ENCODE data around the gene CDYL. TPM values are rescaled to one million over a fixed set of nuclear protein-coding genes. Genes with fewer than 3 reads are reported as not detected.

CDYL gene
- total and polyA plus RNA-seq, 2 donors = 10.4 to 56.0 TPM

GRCh38 chr6:4974962-4975361, 198.8 kb downstream of the CDYL start:
- Histone ChIP-seq H3K27ac (ENCODE audit: low read depth in 1 of 2, low read length in 1 of 2) (no peak overlapping the region), H3K27me3 (ENCODE audit: control insufficient read depth in 2 of 2, insufficient read depth in 1 of 2, low read length in 1 of 2) (no peaks in the 10 kb centered on the region)
- 91% methylated on average over 8 of the region's 8 CpGs for WGBS

GRCh38 chr6:4975506-4975905, 199.3 kb downstream of the CDYL start:
- no peaks in the 10 kb centered on the region for H3K4me1 ChIP-seq (ENCODE audit: control insufficient read depth in 2 of 2, insufficient read depth in 2 of 2, low read length in 2 of 2)
- H3K27me3 ChIP-seq (ENCODE audit: control insufficient read depth in 2 of 2, insufficient read depth in 1 of 2, low read length in 1 of 2) = no peaks in the 10 kb centered on the region
- H3K4me3 ChIP-seq (ENCODE audit: low read length in 2 of 2) = no peak overlapping the region
- DNase-seq (ENCODE audit: low read depth in 6 of 9, low spot score in 9 of 9) = no peak
- no peak overlapping the region for H3K27ac ChIP-seq (ENCODE audit: low read depth in 1 of 2, low read length in 1 of 2)
- H3K36me3 ChIP-seq (ENCODE audit: control insufficient read depth in 2 of 2, insufficient read depth in 2 of 2, low read length in 1 of 2) = no peaks in the 10 kb centered on the region
- WGBS = 93% methylated on average over 3 of the region's 3 CpGs
- no peaks in the 10 kb centered on the region for H3K9me3 ChIP-seq (ENCODE audit: control insufficient read depth in 2 of 2, insufficient read depth in 1 of 2, low read length in 1 of 2)

More at GRCh38 chr6:4974962-4975361, 198.8 kb downstream of the CDYL start:
- Histone ChIP-seq H3K4me1 (ENCODE audit: control insufficient read depth in 2 of 2, insufficient read depth in 2 of 2, low read length in 2 of 2) (no peaks in the 10 kb centered on the region), H3K36me3 (ENCODE audit: control insufficient read depth in 2 of 2, insufficient read depth in 2 of 2, low read length in 1 of 2) (no peaks in the 10 kb centered on the region), H3K9me3 (ENCODE audit: control insufficient read depth in 2 of 2, insufficient read depth in 1 of 2, low read length in 1 of 2) (no peaks in the 10 kb centered on the region), H3K4me3 (ENCODE audit: low read length in 2 of 2) (no peak overlapping the region)
- DNase-seq (ENCODE audit: low read depth in 6 of 9, low spot score in 9 of 9) = no peak

- no peaks in the 10 kb centered on the region for H3K36me3 ChIP-seq (ENCODE audit: control insufficient read depth in 2 of 2, insufficient read depth in 2 of 2, low read length in 1 of 2)
- no peak overlapping the region for H3K4me3 ChIP-seq (ENCODE audit: low read length in 2 of 2)
- no peak for DNase-seq (ENCODE audit: low read depth in 6 of 9, low spot score in 9 of 9)
- 74% methylated on average over 5 of the region's 5 CpGs for WGBS
- peaks cover 0 to 4% of the 10 kb centered on the region in 2 donors for H3K4me1 ChIP-seq (ENCODE audit: control insufficient read depth in 2 of 2, insufficient read depth in 2 of 2, low read length in 2 of 2)
- H3K9me3 ChIP-seq (ENCODE audit: control insufficient read depth in 2 of 2, insufficient read depth in 1 of 2, low read length in 1 of 2) = no peaks in the 10 kb centered on the region
- H3K27me3 ChIP-seq (ENCODE audit: control insufficient read depth in 2 of 2, insufficient read depth in 1 of 2, low read length in 1 of 2) = no peaks in the 10 kb centered on the region
- no peak overlapping the region for H3K27ac ChIP-seq (ENCODE audit: low read depth in 1 of 2, low read length in 1 of 2)
Observed at GRCh38 chr6:4977468-4977867, 201.3 kb downstream of the CDYL start.

GRCh38 chr6:4979426-4979825, 203.2 kb downstream of the CDYL start:
- no peak for DNase-seq (ENCODE audit: low read depth in 6 of 9, low spot score in 9 of 9)
- H3K4me1 ChIP-seq (ENCODE audit: control insufficient read depth in 2 of 2, insufficient read depth in 2 of 2, low read length in 2 of 2) = peaks cover 0 to 4% of the 10 kb centered on the region in 2 donors
- no peak overlapping the region for H3K27ac ChIP-seq (ENCODE audit: low read depth in 1 of 2, low read length in 1 of 2)
- no peaks in the 10 kb centered on the region for H3K36me3 ChIP-seq (ENCODE audit: control insufficient read depth in 2 of 2, insufficient read depth in 2 of 2, low read length in 1 of 2)
- H3K9me3 ChIP-seq (ENCODE audit: control insufficient read depth in 2 of 2, insufficient read depth in 1 of 2, low read length in 1 of 2) = no peaks in the 10 kb centered on the region
- no peak overlapping the region for H3K4me3 ChIP-seq (ENCODE audit: low read length in 2 of 2)
- 82% methylated on average over 3 of the region's 3 CpGs for WGBS
- no peaks in the 10 kb centered on the region for H3K27me3 ChIP-seq (ENCODE audit: control insufficient read depth in 2 of 2, insufficient read depth in 1 of 2, low read length in 1 of 2)

- H3K4me1 ChIP-seq (ENCODE audit: control insufficient read depth in 2 of 2, insufficient read depth in 2 of 2, low read length in 2 of 2) = peaks cover 0 to 4% of the 10 kb centered on the region in 2 donors
- H3K4me3 ChIP-seq (ENCODE audit: low read length in 2 of 2) = no peak overlapping the region
- H3K36me3 ChIP-seq (ENCODE audit: control insufficient read depth in 2 of 2, insufficient read depth in 2 of 2, low read length in 1 of 2) = no peaks in the 10 kb centered on the region
- H3K27ac ChIP-seq (ENCODE audit: low read depth in 1 of 2, low read length in 1 of 2) = no peak overlapping the region
- no peaks in the 10 kb centered on the region for H3K9me3 ChIP-seq (ENCODE audit: control insufficient read depth in 2 of 2, insufficient read depth in 1 of 2, low read length in 1 of 2)
- WGBS = 41% methylated on average over 6 of the region's 6 CpGs
- H3K27me3 ChIP-seq (ENCODE audit: control insufficient read depth in 2 of 2, insufficient read depth in 1 of 2, low read length in 1 of 2) = no peaks in the 10 kb centered on the region
- DNase-seq (ENCODE audit: low read depth in 6 of 9, low spot score in 9 of 9) = no peak
Observed at GRCh38 chr6:4981761-4982160, 205.6 kb downstream of the CDYL start.

GRCh38 chr6:4983322-4983721, 207.1 kb downstream of the CDYL start:
- Histone ChIP-seq H3K9me3 (ENCODE audit: control insufficient read depth in 2 of 2, insufficient read depth in 1 of 2, low read length in 1 of 2) (no peaks in the 10 kb centered on the region), H3K27me3 (ENCODE audit: control insufficient read depth in 2 of 2, insufficient read depth in 1 of 2, low read length in 1 of 2) (no peaks in the 10 kb centered on the region), H3K4me3 (ENCODE audit: low read length in 2 of 2) (no peak overlapping the region), H3K27ac (ENCODE audit: low read depth in 1 of 2, low read length in 1 of 2) (no peak overlapping the region), H3K4me1 (ENCODE audit: control insufficient read depth in 2 of 2, insufficient read depth in 2 of 2, low read length in 2 of 2) (peaks cover 0 to 4% of the 10 kb centered on the region in 2 donors), H3K36me3 (ENCODE audit: control insufficient read depth in 2 of 2, insufficient read depth in 2 of 2, low read length in 1 of 2) (no peaks in the 10 kb centered on the region)
- no peak for DNase-seq (ENCODE audit: low read depth in 6 of 9, low spot score in 9 of 9)
- WGBS = 96% methylated on average over 6 of the region's 6 CpGs

- Histone ChIP-seq H3K27me3 (ENCODE audit: control insufficient read depth in 2 of 2, insufficient read depth in 1 of 2, low read length in 1 of 2) (no peaks in the 10 kb centered on the region), H3K4me3 (ENCODE audit: low read length in 2 of 2) (no peak overlapping the region), H3K27ac (ENCODE audit: low read depth in 1 of 2, low read length in 1 of 2) (no peak overlapping the region), H3K36me3 (ENCODE audit: control insufficient read depth in 2 of 2, insufficient read depth in 2 of 2, low read length in 1 of 2) (no peaks in the 10 kb centered on the region), H3K9me3 (ENCODE audit: control insufficient read depth in 2 of 2, insufficient read depth in 1 of 2, low read length in 1 of 2) (no peaks in the 10 kb centered on the region), H3K4me1 (ENCODE audit: control insufficient read depth in 2 of 2, insufficient read depth in 2 of 2, low read length in 2 of 2) (peaks cover 0 to 1% of the 10 kb centered on the region in 2 donors)
- WGBS = 89% methylated on average over 3 of the region's 3 CpGs
- DNase-seq (ENCODE audit: low read depth in 6 of 9, low spot score in 9 of 9) = no peak
Observed at GRCh38 chr6:4986999-4987398, 210.8 kb downstream of the CDYL start.

GRCh38 chr6:4987432-4987831, 211.2 kb downstream of the CDYL start:
- no peaks in the 10 kb centered on the region for H3K4me1 ChIP-seq (ENCODE audit: control insufficient read depth in 2 of 2, insufficient read depth in 2 of 2, low read length in 2 of 2)
- no peak for DNase-seq (ENCODE audit: low read depth in 6 of 9, low spot score in 9 of 9)
- no peaks in the 10 kb centered on the region for H3K9me3 ChIP-seq (ENCODE audit: control insufficient read depth in 2 of 2, insufficient read depth in 1 of 2, low read length in 1 of 2)
- H3K36me3 ChIP-seq (ENCODE audit: control insufficient read depth in 2 of 2, insufficient read depth in 2 of 2, low read length in 1 of 2) = no peaks in the 10 kb centered on the region
- no peak overlapping the region for H3K27ac ChIP-seq (ENCODE audit: low read depth in 1 of 2, low read length in 1 of 2)
- WGBS = 71% methylated on average over 4 of the region's 4 CpGs
- H3K4me3 ChIP-seq (ENCODE audit: low read length in 2 of 2) = no peak overlapping the region
- no peaks in the 10 kb centered on the region for H3K27me3 ChIP-seq (ENCODE audit: control insufficient read depth in 2 of 2, insufficient read depth in 1 of 2, low read length in 1 of 2)

- WGBS = 98% methylated on average over 3 of the region's 3 CpGs
- no peaks in the 10 kb centered on the region for H3K4me1 ChIP-seq (ENCODE audit: control insufficient read depth in 2 of 2, insufficient read depth in 2 of 2, low read length in 2 of 2)
- DNase-seq (ENCODE audit: low read depth in 6 of 9, low spot score in 9 of 9) = no peak
- no peak overlapping the region for H3K4me3 ChIP-seq (ENCODE audit: low read length in 2 of 2)
- no peaks in the 10 kb centered on the region for H3K27me3 ChIP-seq (ENCODE audit: control insufficient read depth in 2 of 2, insufficient read depth in 1 of 2, low read length in 1 of 2)
- no peak overlapping the region for H3K27ac ChIP-seq (ENCODE audit: low read depth in 1 of 2, low read length in 1 of 2)
- H3K9me3 ChIP-seq (ENCODE audit: control insufficient read depth in 2 of 2, insufficient read depth in 1 of 2, low read length in 1 of 2) = no peaks in the 10 kb centered on the region
- peaks cover 0 to 22% of the 10 kb centered on the region in 2 donors for H3K36me3 ChIP-seq (ENCODE audit: control insufficient read depth in 2 of 2, insufficient read depth in 2 of 2, low read length in 1 of 2)
Observed at GRCh38 chr6:4994741-4995140, 218.5 kb downstream of the CDYL start.

- DNase-seq (ENCODE audit: low read depth in 6 of 9, low spot score in 9 of 9) = no peak
- WGBS = 82% methylated on average over 6 of the region's 6 CpGs
- no peaks in the 10 kb centered on the region for H3K4me1 ChIP-seq (ENCODE audit: control insufficient read depth in 2 of 2, insufficient read depth in 2 of 2, low read length in 2 of 2)
- no peak overlapping the region for H3K4me3 ChIP-seq (ENCODE audit: low read length in 2 of 2)
- H3K27me3 ChIP-seq (ENCODE audit: control insufficient read depth in 2 of 2, insufficient read depth in 1 of 2, low read length in 1 of 2) = no peaks in the 10 kb centered on the region
- H3K9me3 ChIP-seq (ENCODE audit: control insufficient read depth in 2 of 2, insufficient read depth in 1 of 2, low read length in 1 of 2) = no peaks in the 10 kb centered on the region
- H3K27ac ChIP-seq (ENCODE audit: low read depth in 1 of 2, low read length in 1 of 2) = no peak overlapping the region
- peaks cover 0 to 22% of the 10 kb centered on the region in 2 donors for H3K36me3 ChIP-seq (ENCODE audit: control insufficient read depth in 2 of 2, insufficient read depth in 2 of 2, low read length in 1 of 2)
Observed at GRCh38 chr6:4997862-4998261, 221.7 kb downstream of the CDYL start.

Data from thymus (tissue), 11 donors.